ENCODE data around the gene SLC39A1.

The SLC39A1 gene

GRCh38 chr1:153978274-153978909 is 15.1 kb upstream of the SLC39A1 start:
- Histone ChIP-seq H3K4me3 (peak overlapping the region; percentile 86), H3K9ac (ENCODE audit: insufficient read length) (peak overlapping the region; percentile 95), H3K36me3 (ENCODE audit: insufficient read depth, low read length) (peaks cover 25% of the 10 kb centered on the region), H3K27ac (no peak overlapping the region), H3K9me3 (ENCODE audit: low read depth, low read length) (no peaks in the 10 kb centered on the region)
- DNase-seq (ENCODE audit: low read depth, low spot score) = no peak
- TF ChIP-seq FOXP2 (optimal IDR thresholded peaks at IDR 0.05; ENCODE audit: control extremely low read depth, extremely low read length, insufficient read depth) = no peak
- no peak for TF ChIP-seq POLR2AphosphoS5 (IDR thresholded peaks at IDR 0.05; ENCODE audit: borderline replicate concordance, low read depth, low read length)
- no peak for TF ChIP-seq EZH2 (IDR thresholded peaks at IDR 0.05)

- peak within 1 kb of the TSS; percentile 75 for H3K27ac ChIP-seq
- peak within 1 kb of the TSS; percentile 95 for H3K9ac ChIP-seq (ENCODE audit: insufficient read length)
- TF ChIP-seq POLR2AphosphoS5 (IDR thresholded peaks at IDR 0.05; ENCODE audit: borderline replicate concordance, low read depth, low read length) = peak; percentile 90
- no peak for TF ChIP-seq FOXP2 (optimal IDR thresholded peaks at IDR 0.05; ENCODE audit: control extremely low read depth, extremely low read length, insufficient read depth)
- peaks cover 25% of the 10 kb centered on the region for H3K36me3 ChIP-seq (ENCODE audit: insufficient read depth, low read length)
- no peaks in the 10 kb centered on the region for H3K9me3 ChIP-seq (ENCODE audit: low read depth, low read length)
- H3K4me3 ChIP-seq = peak within 1 kb of the TSS; percentile 86
- no peak for DNase-seq (ENCODE audit: low read depth, low spot score)
These were observed 14.2 kb upstream of the SLC39A1 start, which contains the start of gene JTB for GRCh38 chr1:153977250-153978240. Gene JTB (minus strand): TSS chr1:153977674. CDS start chr1:153977252, 422 bp downstream.

GRCh38 chr1:153976819-153977249 is 13.5 kb upstream of the SLC39A1 start:
- no peak for DNase-seq (ENCODE audit: low read depth, low spot score)
- H3K27ac ChIP-seq = peak overlapping the region; percentile 75
- peak overlapping the region; percentile 95 for H3K9ac ChIP-seq (ENCODE audit: insufficient read length)
- no peaks in the 10 kb centered on the region for H3K9me3 ChIP-seq (ENCODE audit: low read depth, low read length)
- TF ChIP-seq POLR2AphosphoS5 (IDR thresholded peaks at IDR 0.05; ENCODE audit: borderline replicate concordance, low read depth, low read length) (no peak), FOXP2 (optimal IDR thresholded peaks at IDR 0.05; ENCODE audit: control extremely low read depth, extremely low read length, insufficient read depth) (no peak), EZH2 (IDR thresholded peaks at IDR 0.05) (no peak)
- peaks cover 25% of the 10 kb centered on the region for H3K36me3 ChIP-seq (ENCODE audit: insufficient read depth, low read length)
- H3K4me3 ChIP-seq = peak overlapping the region; percentile 86

GRCh38 chr1:153973525-153973924 is 10.2 kb upstream of the SLC39A1 start:
- no peak for DNase-seq (ENCODE audit: low read depth, low spot score)
- Histone ChIP-seq H3K4me3 (no peak overlapping the region), H3K27ac (no peak overlapping the region), H3K9ac (ENCODE audit: insufficient read length) (no peak overlapping the region), H3K9me3 (ENCODE audit: low read depth, low read length) (no peaks in the 10 kb centered on the region), H3K36me3 (ENCODE audit: insufficient read depth, low read length) (peaks cover 25% of the 10 kb centered on the region)
- TF ChIP-seq POLR2AphosphoS5 (IDR thresholded peaks at IDR 0.05; ENCODE audit: borderline replicate concordance, low read depth, low read length) (no peak), EZH2 (IDR thresholded peaks at IDR 0.05) (no peak), FOXP2 (optimal IDR thresholded peaks at IDR 0.05; ENCODE audit: control extremely low read depth, extremely low read length, insufficient read depth) (no peak)

- Histone ChIP-seq H3K4me3 (no peak overlapping the region), H3K9ac (ENCODE audit: insufficient read length) (no peak overlapping the region), H3K9me3 (ENCODE audit: low read depth, low read length) (no peaks in the 10 kb centered on the region), H3K36me3 (ENCODE audit: insufficient read depth, low read length) (peaks cover 25% of the 10 kb centered on the region), H3K27ac (no peak overlapping the region)
- DNase-seq (ENCODE audit: low read depth, low spot score) = no peak
- TF ChIP-seq POLR2AphosphoS5 (IDR thresholded peaks at IDR 0.05; ENCODE audit: borderline replicate concordance, low read depth, low read length) (no peak), EZH2 (IDR thresholded peaks at IDR 0.05) (no peak)
These were observed 9.7 kb upstream of the SLC39A1 start for GRCh38 chr1:153973071-153973470.

GRCh38 chr1:153970346-153970745 is 7.0 kb upstream of the SLC39A1 start:
- peaks cover 18% of the 10 kb centered on the region for H3K36me3 ChIP-seq (ENCODE audit: insufficient read depth, low read length)
- no peak overlapping the region for H3K9ac ChIP-seq (ENCODE audit: insufficient read length)
- TF ChIP-seq FOXP2 (optimal IDR thresholded peaks at IDR 0.05; ENCODE audit: control extremely low read depth, extremely low read length, insufficient read depth) = no peak
- no peak for TF ChIP-seq EZH2 (IDR thresholded peaks at IDR 0.05)
- TF ChIP-seq POLR2AphosphoS5 (IDR thresholded peaks at IDR 0.05; ENCODE audit: borderline replicate concordance, low read depth, low read length) = no peak
- no peaks in the 10 kb centered on the region for H3K9me3 ChIP-seq (ENCODE audit: low read depth, low read length)
- DNase-seq (ENCODE audit: low read depth, low spot score) = no peak
- no peak overlapping the region for H3K4me3 ChIP-seq
- H3K27ac ChIP-seq = no peak overlapping the region

- no peak overlapping the region for H3K4me3 ChIP-seq
- no peak overlapping the region for H3K27ac ChIP-seq
- no peak overlapping the region for H3K9ac ChIP-seq (ENCODE audit: insufficient read length)
- H3K36me3 ChIP-seq (ENCODE audit: insufficient read depth, low read length) = peaks cover 4% of the 10 kb centered on the region
- no peaks in the 10 kb centered on the region for H3K9me3 ChIP-seq (ENCODE audit: low read depth, low read length)
- TF ChIP-seq FOXP2 (optimal IDR thresholded peaks at IDR 0.05; ENCODE audit: control extremely low read depth, extremely low read length, insufficient read depth) = no peak
- TF ChIP-seq POLR2AphosphoS5 (IDR thresholded peaks at IDR 0.05; ENCODE audit: borderline replicate concordance, low read depth, low read length) = no peak
- TF ChIP-seq EZH2 (IDR thresholded peaks at IDR 0.05) = no peak
- no peak for DNase-seq (ENCODE audit: low read depth, low spot score)
These were observed 5.6 kb upstream of the SLC39A1 start for GRCh38 chr1:153968972-153969371.

- Histone ChIP-seq H3K36me3 (ENCODE audit: insufficient read depth, low read length) (no peaks in the 10 kb centered on the region; the same call in 1 of the 2 replicates), H3K9me3 (ENCODE audit: low read depth, low read length) (no peaks in the 10 kb centered on the region), H3K27ac (no peak overlapping the region), H3K4me3 (no peak overlapping the region), H3K9ac (ENCODE audit: insufficient read length) (no peak overlapping the region)
- no peak for DNase-seq (ENCODE audit: low read depth, low spot score)
- TF ChIP-seq EZH2 (IDR thresholded peaks at IDR 0.05) (no peak), FOXP2 (optimal IDR thresholded peaks at IDR 0.05; ENCODE audit: control extremely low read depth, extremely low read length, insufficient read depth) (no peak), POLR2AphosphoS5 (IDR thresholded peaks at IDR 0.05; ENCODE audit: borderline replicate concordance, low read depth, low read length) (no peak)
These were observed 5.1 kb upstream of the SLC39A1 start for GRCh38 chr1:153968408-153968807.

Measured in SK-N-MC (cell line).